ES-I3 (cell line): Measurements from ENCODE around the gene CACNA2D4.

Experiments
- H3K36me3 ChIP-seq: 2 replicates; pipeline ENCODE4 v1.6.1; 2013; ENCODE audit warnings: mild to moderate bottlenecking, low read length, control low read depth, moderate library complexity; ENCODE audit not compliant: insufficient read depth
- H3K4me1 ChIP-seq: 2 replicates; pipeline ENCODE4 v1.6.1; 2013; ENCODE audit warnings: mild to moderate bottlenecking, control low read depth, low read length; ENCODE audit not compliant: insufficient read depth
- H3K9ac ChIP-seq: 2 replicates; pipeline ENCODE4 v1.6.1; 2013; ENCODE audit warnings: low read depth, mild to moderate bottlenecking, low read length, moderate library complexity
- H3K9me3 ChIP-seq: 2 replicates; pipeline ENCODE4 v1.6.1; 2013; ENCODE audit warnings: mild to moderate bottlenecking, low read length, moderate library complexity; ENCODE audit not compliant: control insufficient read depth, insufficient read depth

CACNA2D4 gene

DNA sequence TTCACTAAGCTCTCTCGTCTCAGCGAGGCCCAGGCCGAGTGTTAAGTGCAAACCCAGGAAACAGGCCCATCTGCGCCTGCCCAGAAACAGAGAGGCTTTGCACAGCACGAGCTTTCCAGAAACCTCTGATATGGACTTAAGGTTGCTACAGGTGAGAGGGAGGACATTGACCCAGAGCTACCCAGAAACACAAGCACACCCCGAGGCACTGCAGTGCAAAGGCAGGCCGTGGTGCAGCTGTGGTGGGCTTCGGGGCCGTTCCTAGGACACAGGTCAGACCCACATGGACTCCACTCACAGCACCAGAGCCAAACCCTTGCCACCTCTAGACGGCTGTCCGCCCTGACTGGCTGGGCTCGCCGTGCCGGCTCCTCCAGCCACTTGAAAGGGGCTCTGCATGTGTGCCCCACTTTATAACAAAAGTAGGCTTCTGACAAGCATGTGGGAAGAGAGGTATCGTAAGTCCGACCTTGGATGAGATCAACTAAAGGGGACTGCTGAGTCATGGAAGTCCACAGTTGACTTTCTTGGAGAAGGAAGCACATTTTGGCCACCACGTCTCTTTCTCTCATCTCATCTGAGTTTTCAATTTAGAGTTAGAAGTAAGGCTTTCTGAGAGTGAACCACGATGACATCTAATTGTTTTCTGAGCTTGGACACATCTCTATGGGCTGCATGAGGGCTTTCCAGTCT, 38.2 kb downstream of the CACNA2D4 start:
- Histone ChIP-seq H3K9me3 (no peaks in the 10 kb centered on the region), H3K36me3 (no peaks in the 10 kb centered on the region), H3K9ac (no peak overlapping the region), H3K4me1 (no peaks in the 10 kb centered on the region)

GRCh38 chr12:1879633-1880032, 38.8 kb downstream of the CACNA2D4 start:
- Histone ChIP-seq H3K36me3 (no peaks in the 10 kb centered on the region), H3K4me1 (no peaks in the 10 kb centered on the region), H3K9me3 (no peaks in the 10 kb centered on the region), H3K9ac (no peak overlapping the region)

- no peaks in the 10 kb centered on the region for H3K4me1 ChIP-seq
- no peaks in the 10 kb centered on the region for H3K36me3 ChIP-seq
- H3K9ac ChIP-seq = no peak overlapping the region
- H3K9me3 ChIP-seq = no peaks in the 10 kb centered on the region
These were observed 39.8 kb downstream of the CACNA2D4 start for GRCh38 chr12:1878695-1879094.

DNA sequence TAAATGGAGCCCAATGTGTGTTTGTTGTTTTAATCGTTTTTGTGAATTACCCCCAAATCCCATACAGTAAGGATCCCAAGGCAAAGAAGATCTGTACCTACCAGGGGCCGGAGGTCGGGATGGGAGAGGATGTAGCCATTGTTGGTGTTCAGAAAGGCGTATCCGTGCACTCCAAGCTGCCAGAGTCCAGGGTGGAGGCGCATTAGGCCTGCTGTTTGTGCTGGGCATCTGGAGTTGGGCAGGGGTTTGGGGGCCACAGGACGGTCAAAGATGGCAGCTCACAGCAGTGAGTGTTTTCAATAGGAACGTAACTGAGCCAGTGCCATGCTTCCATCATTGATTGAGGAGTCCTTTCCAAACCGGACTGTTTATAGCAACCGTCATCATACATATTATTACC, 40.2 kb downstream of the CACNA2D4 start:
- no peak overlapping the region for H3K9ac ChIP-seq
- no peaks in the 10 kb centered on the region for H3K36me3 ChIP-seq
- H3K9me3 ChIP-seq = no peaks in the 10 kb centered on the region
- no peaks in the 10 kb centered on the region for H3K4me1 ChIP-seq

- Histone ChIP-seq H3K36me3 (no peaks in the 10 kb centered on the region), H3K9me3 (no peaks in the 10 kb centered on the region), H3K9ac (no peak overlapping the region), H3K4me1 (no peaks in the 10 kb centered on the region)
These were observed 41.1 kb downstream of the CACNA2D4 start for GRCh38 chr12:1877169-1877878.

- H3K36me3 ChIP-seq = no peaks in the 10 kb centered on the region
- H3K4me1 ChIP-seq = no peaks in the 10 kb centered on the region
- no peaks in the 10 kb centered on the region for H3K9me3 ChIP-seq
- no peak overlapping the region for H3K9ac ChIP-seq
These were observed 42.4 kb downstream of the CACNA2D4 start for GRCh38 chr12:1876086-1876485.

DNA sequence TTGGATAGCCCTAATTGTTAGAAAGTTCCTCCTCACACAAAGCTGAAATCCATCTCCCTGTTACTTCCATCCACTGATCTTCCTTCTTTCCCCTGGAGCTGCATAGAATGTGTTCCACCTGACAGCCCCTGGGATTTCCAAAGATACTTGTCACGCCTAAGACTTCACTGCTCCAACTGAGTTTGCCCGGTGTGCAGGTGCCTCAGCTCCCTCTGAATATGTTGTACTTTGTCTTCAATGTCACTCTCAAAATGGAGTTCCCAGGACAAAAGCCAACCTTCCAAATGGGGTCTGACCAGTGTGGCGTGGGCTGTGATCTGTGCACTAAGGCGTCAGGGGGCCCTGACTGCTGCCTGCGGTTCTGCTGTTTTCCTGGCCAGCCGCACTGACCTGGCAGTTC, 42.8 kb downstream of the CACNA2D4 start:
- no peaks in the 10 kb centered on the region for H3K9me3 ChIP-seq
- no peaks in the 10 kb centered on the region for H3K36me3 ChIP-seq
- no peaks in the 10 kb centered on the region for H3K4me1 ChIP-seq
- H3K9ac ChIP-seq = no peak overlapping the region

GRCh38 chr12:1873531-1874510, 44.6 kb downstream of the CACNA2D4 start:
- Histone ChIP-seq H3K9me3 (no peaks in the 10 kb centered on the region), H3K4me1 (no peaks in the 10 kb centered on the region), H3K9ac (no peak overlapping the region), H3K36me3 (no peaks in the 10 kb centered on the region)

GRCh38 chr12:1872448-1872847, 46.0 kb downstream of the CACNA2D4 start:
- Histone ChIP-seq H3K9me3 (no peaks in the 10 kb centered on the region), H3K9ac (no peak overlapping the region), H3K4me1 (no peaks in the 10 kb centered on the region), H3K36me3 (no peaks in the 10 kb centered on the region)

- no peak overlapping the region for H3K9ac ChIP-seq
- no peaks in the 10 kb centered on the region for H3K36me3 ChIP-seq
- no peaks in the 10 kb centered on the region for H3K4me1 ChIP-seq
- no peaks in the 10 kb centered on the region for H3K9me3 ChIP-seq
These were observed 46.5 kb downstream of the CACNA2D4 start for GRCh38 chr12:1872001-1872400.

GRCh38 chr12:1870998-1871917, 47.2 kb downstream of the CACNA2D4 start:
- H3K9me3 ChIP-seq = no peaks in the 10 kb centered on the region
- H3K36me3 ChIP-seq = no peaks in the 10 kb centered on the region
- H3K4me1 ChIP-seq = no peaks in the 10 kb centered on the region
- H3K9ac ChIP-seq = no peak overlapping the region

GRCh38 chr12:1870086-1870485, 48.4 kb downstream of the CACNA2D4 start:
- no peaks in the 10 kb centered on the region for H3K36me3 ChIP-seq
- H3K9ac ChIP-seq = no peak overlapping the region
- H3K4me1 ChIP-seq = no peaks in the 10 kb centered on the region
- H3K9me3 ChIP-seq = no peaks in the 10 kb centered on the region

DNA sequence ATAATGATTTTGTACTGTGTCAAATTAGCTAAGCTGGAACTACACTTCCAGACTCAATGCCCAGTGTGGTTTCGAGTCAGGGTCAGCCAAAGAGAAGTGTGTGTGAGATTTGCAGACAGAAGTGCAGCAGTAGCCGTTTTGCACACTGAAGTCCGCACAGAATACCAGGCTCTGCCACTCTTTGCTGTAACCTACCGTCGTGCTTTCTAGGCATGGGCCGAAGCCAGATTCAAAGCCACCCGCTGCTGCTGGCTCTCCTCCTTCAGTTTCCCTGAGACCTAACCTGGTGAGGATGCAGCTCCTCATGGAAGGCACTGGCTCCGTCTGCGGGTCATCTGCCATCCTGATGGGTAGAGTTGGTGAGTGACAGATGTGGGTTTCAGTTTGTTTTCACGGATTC, 49.3 kb downstream of the CACNA2D4 start:
- H3K36me3 ChIP-seq = no peaks in the 10 kb centered on the region
- H3K4me1 ChIP-seq = no peaks in the 10 kb centered on the region
- H3K9me3 ChIP-seq = no peaks in the 10 kb centered on the region
- H3K9ac ChIP-seq = no peak overlapping the region
